ENCODE results near the gene LRIT2. TPM values are rescaled to one million over a fixed set of nuclear protein-coding genes. Genes with fewer than 3 reads are reported as not detected.

LRIT2 gene
- total RNA-seq, 1 experiment from 2014 or later = not detected

DNA sequence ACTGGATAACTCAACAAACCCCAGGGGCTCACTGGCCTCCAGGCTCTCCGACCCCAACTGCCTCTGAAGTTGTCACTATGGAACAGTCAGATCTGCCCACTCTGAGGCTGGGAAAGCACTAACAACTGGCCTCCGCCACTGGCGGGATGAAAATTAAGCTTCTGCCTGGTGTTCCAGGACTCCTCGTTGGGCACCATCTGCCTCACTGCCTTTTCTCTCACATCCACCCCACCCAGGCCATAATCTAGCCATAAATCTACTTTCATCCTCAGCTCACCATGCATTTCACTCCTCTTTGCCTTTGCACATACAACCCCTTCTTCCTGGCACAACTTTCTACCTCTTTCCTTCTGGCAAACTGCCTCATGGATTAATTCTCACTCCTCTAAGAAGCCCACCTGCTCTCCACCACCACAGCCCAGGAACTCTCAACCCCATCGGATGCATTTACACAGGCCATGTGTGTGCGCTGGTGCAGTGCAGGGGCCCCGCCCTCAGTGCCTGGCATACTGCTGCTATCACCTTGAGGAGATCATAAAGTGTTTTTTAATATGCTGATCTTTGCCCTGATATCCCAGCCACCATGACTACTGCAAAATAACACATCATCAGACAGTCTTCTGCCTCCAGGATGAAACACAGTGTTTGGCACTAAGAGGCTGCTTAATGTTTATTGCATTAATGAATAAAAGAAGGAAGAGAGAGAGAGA lies 27.0 kb downstream of the LRIT2 start:
- Mint-ChIP-seq H3K9me3 (no peaks in the 10 kb centered on the region), H3K27ac (no peak overlapping the region), H3K4me3 (no peak overlapping the region; a peak in 1 of 5 replicates), H3K27me3 (ENCODE audit: low read depth) (peaks cover 39% of the 10 kb centered on the region), H3K36me3 (ENCODE audit: insufficient read depth in 1 of 3, low read depth in 3 of 3) (peaks cover 0 to 2% (median 0%) of the 10 kb centered on the region in 3 experiments; a peak in 3 of 7 replicates), H3K4me1 (peaks cover 7 to 9% of the 10 kb centered on the region in 2 experiments)
- peaks cover 17% of the 10 kb centered on the region for H3K27me3 ChIP-seq (ENCODE audit: insufficient read depth, low read length)
- H2BK20ac ChIP-seq (ENCODE audit: low read depth, low read length, poor library complexity, severe bottlenecking) = no peak overlapping the region
- H2BK120ac ChIP-seq (ENCODE audit: low read depth, low read length, poor library complexity, severe bottlenecking) = no peak overlapping the region
- H3K9me3 ChIP-seq (ENCODE audit: control insufficient read depth, low read depth, low read length) = no peaks in the 10 kb centered on the region
- H4K8ac ChIP-seq (replicated peaks; ENCODE audit: insufficient read length, low read depth, low read length) = no peak overlapping the region
- DNase-seq = no peak
- H3K79me2 ChIP-seq (ENCODE audit: insufficient read depth, low read length) = no peaks in the 10 kb centered on the region
- H3T11ph ChIP-seq (ENCODE audit: low read length) = no peak overlapping the region
- H2AK5ac ChIP-seq (ENCODE audit: insufficient read length, low read length) = no peak overlapping the region
- H3K4me2 ChIP-seq (ENCODE audit: insufficient read depth, insufficient read length, low read length) = no peak overlapping the region
- H3K23me2 ChIP-seq (ENCODE audit: insufficient read length, low read depth, low read length, poor library complexity, severe bottlenecking) = peaks cover 12% of the 10 kb centered on the region
- H2BK5ac ChIP-seq (ENCODE audit: insufficient read length, low read length) = no peak overlapping the region
- no CpG with 5 or more reads among the region's 7 CpGs for WGBS (ENCODE audit: extremely low coverage, insufficient read length, low lambda C conversion rate)
- no peak overlapping the region for H3K4ac ChIP-seq (ENCODE audit: low read depth, low read length)
- TF ChIP-seq, protein P1, sequence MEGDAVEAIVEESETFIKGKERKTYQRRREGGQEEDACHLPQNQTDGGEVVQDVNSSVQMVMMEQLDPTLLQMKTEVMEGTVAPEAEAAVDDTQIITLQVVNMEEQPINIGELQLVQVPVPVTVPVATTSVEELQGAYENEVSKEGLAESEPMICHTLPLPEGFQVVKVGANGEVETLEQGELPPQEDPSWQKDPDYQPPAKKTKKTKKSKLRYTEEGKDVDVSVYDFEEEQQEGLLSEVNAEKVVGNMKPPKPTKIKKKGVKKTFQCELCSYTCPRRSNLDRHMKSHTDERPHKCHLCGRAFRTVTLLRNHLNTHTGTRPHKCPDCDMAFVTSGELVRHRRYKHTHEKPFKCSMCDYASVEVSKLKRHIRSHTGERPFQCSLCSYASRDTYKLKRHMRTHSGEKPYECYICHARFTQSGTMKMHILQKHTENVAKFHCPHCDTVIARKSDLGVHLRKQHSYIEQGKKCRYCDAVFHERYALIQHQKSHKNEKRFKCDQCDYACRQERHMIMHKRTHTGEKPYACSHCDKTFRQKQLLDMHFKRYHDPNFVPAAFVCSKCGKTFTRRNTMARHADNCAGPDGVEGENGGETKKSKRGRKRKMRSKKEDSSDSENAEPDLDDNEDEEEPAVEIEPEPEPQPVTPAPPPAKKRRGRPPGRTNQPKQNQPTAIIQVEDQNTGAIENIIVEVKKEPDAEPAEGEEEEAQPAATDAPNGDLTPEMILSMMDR (conservative IDR thresholded peaks at IDR 0.05) = no peak
- H4K5ac ChIP-seq (ENCODE audit: insufficient read length, low read depth, low read length) = no peak overlapping the region
- H3K23ac ChIP-seq (ENCODE audit: insufficient read length, low read depth, low read length) = no peak overlapping the region
- H2BK15ac ChIP-seq (ENCODE audit: low read depth, low read length) = no peak overlapping the region
- H4K20me1 ChIP-seq (ENCODE audit: control insufficient read depth, insufficient read depth, insufficient read length) = no peaks in the 10 kb centered on the region
- no peaks in the 10 kb centered on the region for H3K79me1 ChIP-seq (ENCODE audit: insufficient read depth, low read depth, low read length, poor library complexity, severe bottlenecking)
- H3K56ac ChIP-seq (ENCODE audit: insufficient read length, low read depth, low read length) = no peak overlapping the region
- no peak overlapping the region for H2AFZ ChIP-seq (ENCODE audit: low read length)
- H2BK12ac ChIP-seq (ENCODE audit: insufficient read length, low read depth, low read length) = no peak overlapping the region
- H3K4me1 ChIP-seq (ENCODE audit: insufficient read depth, low read length) = no peaks in the 10 kb centered on the region; the same call in 1 of the 2 replicates
- H4K91ac ChIP-seq (ENCODE audit: insufficient read length, low read depth, low read length) = no peak overlapping the region
- H3K27ac ChIP-seq (ENCODE audit: insufficient read length, low read depth, low read length) = no peak overlapping the region
- H3K18ac ChIP-seq (ENCODE audit: insufficient read length, low read depth, low read length) = no peak overlapping the region
- H3K14ac ChIP-seq (ENCODE audit: insufficient read depth, low read length) = no peak overlapping the region
- no peak overlapping the region for H3K9ac ChIP-seq (ENCODE audit: extremely low read depth, insufficient read length, low read length)

All from H9 (cell line).